Panc1 (cell line): Measurements from ENCODE around the gene CGB1. TPM values are rescaled to one million over a fixed set of nuclear protein-coding genes. Genes with fewer than 3 reads are reported as not detected.

Source experiments
- ATAC-seq: fragments of 200-7000 bp; cut with Tn5 transposase; 2 replicates; pipeline ENCODE4 v1.9.1; 2020; ENCODE audit warnings: mild to moderate bottlenecking, moderate library complexity
- BruUV-seq: library from RNA; stranded (reverse); fragments of 400-500 nt; replicated peaks from 2 replicates; lab custom pipeline; 2021; lab: Mats Ljungman, UMichigan
- CTCF ChIA-PET: fragments of 300-600 bp; sonication (Branson Sonifier 250); formaldehyde crosslinking; loops from one replicate; lab custom pipeline; 2022; ENCODE audit warnings: antibody characterized with exemption; lab: Charles Lee
- POLR2A ChIA-PET: fragments of 300-600 bp; sonication (Branson Sonifier 250); formaldehyde crosslinking; loops from one replicate; lab custom pipeline; 2022; ENCODE audit warnings: antibody characterized with exemption; lab: Charles Lee
- DNase-seq: peaks from one replicate; pipeline ENCODE4 v3.0.0-alpha.2; 2010; ENCODE audit warnings: low read depth, low spot score
- H3K27ac ChIP-seq: 2 replicates; pipeline ENCODE4 v1.5.1; 2011; ENCODE audit warnings: mild to moderate bottlenecking, low read length, inconsistent platforms
- H3K27me3 ChIP-seq: fragments of 200-500 bp; sonication (Bioruptor generic); 2 replicates; pipeline ENCODE4 v1.6.0; 2014; ENCODE audit warnings: low read length, inconsistent platforms; ENCODE audit not compliant: control insufficient read depth, insufficient read depth
- H3K36me3 ChIP-seq: fragments of 200-500 bp; sonication (Bioruptor generic); 2 replicates; pipeline ENCODE4 v1.5.1; 2014; ENCODE audit warnings: inconsistent platforms, mild to moderate bottlenecking, low read length, moderate library complexity; ENCODE audit not compliant: control insufficient read depth, insufficient read depth
- H3K4me1 ChIP-seq: 2 replicates; pipeline ENCODE4 v1.5.1; 2011; ENCODE audit warnings: inconsistent platforms, mild to moderate bottlenecking, low read length, moderate library complexity; ENCODE audit not compliant: control insufficient read depth, insufficient read depth
- H3K4me3 ChIP-seq, 2 experiments: 2 replicates each; pipeline ENCODE4 v1.5.1; 2011 to 2012; ENCODE audit warnings: low read depth in 2 of 2, low read length in 2 of 2, mild to moderate bottlenecking in 2 of 2, inconsistent platforms in 1 of 2, moderate library complexity in 1 of 2
- H3K9me3 ChIP-seq: fragments of 200-500 bp; sonication (Bioruptor generic); 2 replicates; pipeline ENCODE4 v1.5.1; 2014; ENCODE audit warnings: low read depth, mild to moderate bottlenecking, inconsistent platforms, low read length, moderate library complexity; ENCODE audit not compliant: control insufficient read depth, insufficient read depth
- CTCF ChIP-seq: fragments of 450-650 bp; IDR thresholded peaks from 2 replicates; pipeline ENCODE4 v1.5.1; 2017; ENCODE audit warnings: mild to moderate bottlenecking
- POLR2AphosphoS5 ChIP-seq: IDR thresholded peaks from 2 replicates; pipeline ENCODE4 v1.6.1; 2012; ENCODE audit warnings: mild to moderate bottlenecking, low read depth, low read length, moderate library complexity
- REST ChIP-seq, 2 experiments: IDR thresholded peaks; 2 replicates each; pipeline ENCODE4 v1.6.1; 2011 to 2012; ENCODE audit warnings: low read depth in 2 of 2, control low read depth in 1 of 2, low read length in 1 of 2, mild to moderate bottlenecking in 1 of 2, moderate library complexity in 1 of 2; ENCODE audit not compliant: insufficient read depth in 1 of 2
- SIN3A ChIP-seq: IDR thresholded peaks from 2 replicates; pipeline ENCODE4 v1.6.1; 2012; ENCODE audit warnings: low read depth, mild to moderate bottlenecking, low read length, moderate library complexity, borderline replicate concordance; ENCODE audit not compliant: insufficient read depth
- TCF7L2 ChIP-seq: IDR thresholded peaks from 2 replicates; pipeline ENCODE4 v1.6.1; 2011; ENCODE audit warnings: mild to moderate bottlenecking, low read depth, low read length, inconsistent platforms
- in situ Hi-C: cut with HindIII; loops from 2 replicates; pipeline ENCODE4 v1.10.0; 2016; ENCODE audit warnings: low sequenced_read_pairs, low pct_unique_long_range_greater_than_20kb
- intact Hi-C: fragments of 100-400 bp; cut with micrococcal nuclease; formaldehyde crosslinking; loops from one replicate; pipeline ENCODE4 v1.10.0; 2022; ENCODE audit not compliant: unreplicated experiment
- total RNA-seq: library from RNA; stranded (reverse); gene quantifications from one replicate; pipeline ENCODE4 v1.2.1, GENCODE V29; 2021; ENCODE audit not compliant: unreplicated experiment

The CGB1 gene
- total RNA-seq, 1 experiment from 2014 or later, result not detected

- ChIA-PET POLR2A (interaction anchor here (0.5 kb wide), 1 partner anchor 160 kb away, joined by 10 read pairs; no protein-coding TSS in a partner anchor), CTCF (interaction anchor here (0.6 kb wide), 2 partner anchors 13 to 152 kb away, joined by 3 to 7 read pairs; no protein-coding TSS in a partner anchor)
- Histone ChIP-seq H3K36me3 (peaks cover 8% of the 10 kb centered on the region; the same call in 1 of the 2 replicates), H3K27me3 (no peaks in the 10 kb centered on the region), H3K4me3 (peak overlapping the region; percentile 79 to 96), H3K4me1 (no peaks in the 10 kb centered on the region), H3K27ac (peak overlapping the region; percentile 85), H3K9me3 (no peaks in the 10 kb centered on the region)
- TF ChIP-seq TCF7L2 (no peak), POLR2AphosphoS5 (no peak)
- ATAC-seq (peak; percentile 37; the same call in 1 of the 2 replicates), DNase-seq (no peak)
- intact Hi-C loops, result no loop called here
- in situ Hi-C loops, result no loop called here
- no TSS peak for BruUV-seq
Observed at GRCh38 chr19:48991873-48992580, 44.7 kb downstream of the CGB1 start.

DNA sequence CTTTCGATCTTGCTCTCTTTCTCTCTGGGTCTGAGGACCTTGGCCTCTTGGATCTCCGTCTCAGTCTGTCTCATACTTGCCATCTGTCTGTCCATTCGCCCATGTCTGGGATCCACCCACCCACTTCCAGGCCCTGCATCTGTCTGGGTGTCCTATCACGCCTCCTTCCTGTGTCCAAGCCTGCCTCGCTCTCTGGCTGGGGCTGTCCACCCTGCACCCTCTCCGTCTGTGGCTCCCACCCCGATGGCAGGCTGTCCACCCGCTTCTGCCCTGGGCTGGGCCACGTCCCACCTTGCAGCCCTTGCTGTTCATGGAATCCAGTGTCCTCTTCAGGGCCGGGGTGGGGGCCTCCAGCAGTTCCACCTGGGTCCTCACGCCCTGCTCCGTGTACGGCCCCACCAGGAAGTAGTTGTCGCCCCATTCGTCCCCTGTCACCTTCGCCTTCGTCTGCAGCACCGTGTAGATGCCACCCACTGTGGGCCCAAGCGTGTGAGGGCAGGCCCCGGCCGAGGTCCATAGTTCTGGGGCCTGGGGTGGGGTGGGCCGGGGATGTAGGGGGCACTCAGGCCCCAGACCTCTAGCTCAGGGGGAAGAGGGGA is 45.6 kb downstream of the CGB1 start:
- BruUV-seq, result no TSS peak
- intact Hi-C loops (no loop called here), in situ Hi-C loops (no loop called here)
- no peaks in the 10 kb centered on the region for H3K27me3 ChIP-seq
- no peak overlapping the region for H3K4me3 ChIP-seq
- H3K36me3 ChIP-seq, result peaks cover 8% of the 10 kb centered on the region; the same call in 1 of the 2 replicates
- no peak for ATAC-seq
- H3K27ac ChIP-seq, result no peak overlapping the region
- H3K4me1 ChIP-seq, result no peaks in the 10 kb centered on the region
- TF ChIP-seq REST (IDR thresholded peaks at IDR 0.05; ENCODE audit: insufficient read depth in 1 of 2, low read depth in 2 of 2, low read length in 1 of 2) (no peak), TCF7L2 (no peak), CTCF (no peak), POLR2AphosphoS5 (no peak), SIN3A (no peak)
- CTCF ChIA-PET, result no interaction called here
- no peaks in the 10 kb centered on the region for H3K9me3 ChIP-seq
- no peak for DNase-seq
- POLR2A ChIA-PET, result no interaction called here
